Keratinocyte (primary cell): ENCODE results near the gene PCMTD2. TPM values are rescaled to one million over a fixed set of nuclear protein-coding genes. Genes with fewer than 3 reads are reported as not detected.

Experiments used
- DNase-seq: peaks from one replicate; pipeline ENCODE4 v3.0.0-alpha.2; 2011; ENCODE audit warnings: low read depth, missing footprints, low spot score
- FAIRE-seq: peaks from 2 replicates; lab custom pipeline; 2011; peaks lifted over from hg19 to GRCh38; lab: Jason Lieb, UNC
- H2AFZ ChIP-seq: 2 replicates; pipeline ENCODE4 v1.6.0; 2012; ENCODE audit warnings: low read length, control low read depth, inconsistent platforms; ENCODE audit not compliant: control insufficient read depth
- H3K27ac ChIP-seq: 2 replicates; pipeline ENCODE4 v1.5.1; 2011; ENCODE audit warnings: low read length; ENCODE audit not compliant: control insufficient read depth, insufficient read depth
- H3K27me3 ChIP-seq: 3 replicates; pipeline ENCODE4 v1.6.0; 2011; ENCODE audit warnings: low read length; ENCODE audit not compliant: control insufficient read depth, insufficient read depth; ENCODE audit errors: extremely low read depth
- H3K36me3 ChIP-seq, 2 experiments: 2 replicates in 1 of 2; 3 replicates in 1 of 2; pipeline ENCODE4 v1.5.1; 2011; ENCODE audit warnings: low read length in 2 of 2, mild to moderate bottlenecking in 1 of 2; ENCODE audit not compliant: control insufficient read depth in 2 of 2, insufficient read depth in 2 of 2; ENCODE audit errors: extremely low read depth in 1 of 2
- H3K4me1 ChIP-seq: 3 replicates; pipeline ENCODE4 v1.5.1; 2011; ENCODE audit warnings: low read length; ENCODE audit not compliant: control insufficient read depth, insufficient read depth; ENCODE audit errors: extremely low read depth
- H3K4me2 ChIP-seq: 3 replicates; pipeline ENCODE4 v1.6.0; 2011; ENCODE audit warnings: low read depth, low read length; ENCODE audit not compliant: control insufficient read depth, insufficient read depth; ENCODE audit errors: extremely low read depth
- H3K4me3 ChIP-seq, 3 experiments: fragments of 200-600 bp in 1 of 3; sonication (generic) in 1 of 3; 2 replicates in 2 of 3; 3 replicates in 1 of 3; pipeline ENCODE4 v1.5.1; 2011 to 2016; ENCODE audit warnings: low read length in 3 of 3, mild to moderate bottlenecking in 3 of 3, control low read depth in 2 of 3, inconsistent platforms in 1 of 3, low read depth in 1 of 3, mixed read lengths in 1 of 3, mixed run types in 1 of 3, moderate library complexity in 1 of 3; ENCODE audit not compliant: control insufficient read depth in 2 of 3, insufficient read depth in 2 of 3; ENCODE audit errors: extremely low read depth in 1 of 3
- H3K79me2 ChIP-seq: 2 replicates; pipeline ENCODE4 v1.6.0; 2012; ENCODE audit warnings: low read length; ENCODE audit not compliant: control insufficient read depth, insufficient read depth
- H3K9ac ChIP-seq: 3 replicates; pipeline ENCODE4 v1.6.0; 2011; ENCODE audit warnings: low read length; ENCODE audit not compliant: control insufficient read depth, insufficient read depth; ENCODE audit errors: extremely low read depth
- H3K9me1 ChIP-seq: 3 replicates; pipeline ENCODE4 v1.6.0; 2011; ENCODE audit warnings: low read length; ENCODE audit not compliant: control insufficient read depth, insufficient read depth; ENCODE audit errors: extremely low read depth
- H3K9me3 ChIP-seq: 2 replicates; pipeline ENCODE4 v1.5.1; 2012; ENCODE audit warnings: low read depth, low read length; ENCODE audit not compliant: control insufficient read depth
- H4K20me1 ChIP-seq: 3 replicates; pipeline ENCODE4 v1.6.0; 2011; ENCODE audit warnings: low read length; ENCODE audit not compliant: control insufficient read depth, insufficient read depth; ENCODE audit errors: extremely low read depth
- CTCF ChIP-seq, 3 experiments: IDR thresholded peaks in 1 of 3; conservative IDR thresholded peaks in 1 of 3; optimal IDR thresholded peaks in 1 of 3; 2 replicates in 2 of 3; 3 replicates in 1 of 3; pipeline versions ENCODE3 to v1.5.1; 2011; ENCODE audit warnings: low read length in 3 of 3, mild to moderate bottlenecking in 3 of 3, moderate library complexity in 2 of 3, control low read depth in 1 of 3, inconsistent platforms in 1 of 3; ENCODE audit not compliant: insufficient read depth in 2 of 3; ENCODE audit errors: extremely low read depth in 1 of 3
- EZH2 ChIP-seq: IDR thresholded peaks from one replicate; pipeline ENCODE4 v1.6.1; 2012; ENCODE audit warnings: inconsistent platforms, mild to moderate bottlenecking, low read length, moderate library complexity
- dilution Hi-C: fragments of 300-500 bp; cut with MboI; formaldehyde crosslinking; loops from one replicate; pipeline ENCODE4 v1.7.0; 2020; ENCODE audit warnings: low sequenced_read_pairs; ENCODE audit not compliant: extremely low pct_ligation_motif_present
- polyA plus RNA-seq, 5 experiments: library from polyadenylated mRNA; depleted of rRNA in 3 of 5; stranded (reverse) in 3 of 5; stranded (forward) in 1 of 5; unstranded in 1 of 5; fragments of >200 nt; gene quantifications; 1 replicate in 1 of 5; 2 replicates in 3 of 5; 3 replicates in 1 of 5; pipeline versions ENCODE4 v1.2.1 to v1.2.3, GENCODE V29; 2011 to 2012; ENCODE audit warnings: missing spikeins in 2 of 5, low read depth in 1 of 5, low replicate concordance in 1 of 5

PCMTD2 gene
- polyA plus RNA-seq, 1 donor (not counting 4 experiments of a cell fraction or from before 2014, with no cell fraction given) = 25.8 TPM

GRCh38 chr20:64265201-64265600 is 9.7 kb downstream of the PCMTD2 start:
- H3K36me3 ChIP-seq = peaks cover 0 to 6% of the 10 kb centered on the region in 2 experiments
- no peaks in the 10 kb centered on the region for H3K79me2 ChIP-seq
- H3K9me3 ChIP-seq = no peaks in the 10 kb centered on the region
- H2AFZ ChIP-seq = no peak overlapping the region
- no peaks in the 10 kb centered on the region for H3K27me3 ChIP-seq
- H3K27ac ChIP-seq = no peak overlapping the region
- no peak overlapping the region for H3K4me2 ChIP-seq
- H4K20me1 ChIP-seq = no peaks in the 10 kb centered on the region
- DNase-seq = no peak
- no peak for TF ChIP-seq EZH2
- TF ChIP-seq CTCF (optimal IDR thresholded peaks at IDR 0.05 in 1 of 3, IDR thresholded peaks at IDR 0.05 in 1 of 3, conservative IDR thresholded peaks at IDR 0.05 in 1 of 3; ENCODE audit: extremely low read depth in 1 of 3, insufficient read depth in 2 of 3, low read length in 3 of 3) = no peak
- no peak overlapping the region for H3K9ac ChIP-seq
- dilution Hi-C loops = no loop called here
- H3K4me3 ChIP-seq = no peak overlapping the region
- no peaks in the 10 kb centered on the region for H3K4me1 ChIP-seq
- no peaks in the 10 kb centered on the region for H3K9me1 ChIP-seq
- FAIRE-seq = no peak

- DNase-seq = no peak
- H3K4me3 ChIP-seq = no peak overlapping the region
- no peaks in the 10 kb centered on the region for H4K20me1 ChIP-seq
- H3K9me3 ChIP-seq = no peaks in the 10 kb centered on the region
- no peak overlapping the region for H3K4me2 ChIP-seq
- TF ChIP-seq CTCF (optimal IDR thresholded peaks at IDR 0.05 in 1 of 3, IDR thresholded peaks at IDR 0.05 in 1 of 3, conservative IDR thresholded peaks at IDR 0.05 in 1 of 3; ENCODE audit: extremely low read depth in 1 of 3, insufficient read depth in 2 of 3, low read length in 3 of 3) (no peak), EZH2 (no peak)
- dilution Hi-C loops = no loop called here
- no peak overlapping the region for H3K9ac ChIP-seq
- H3K27me3 ChIP-seq = no peaks in the 10 kb centered on the region
- H3K79me2 ChIP-seq = no peaks in the 10 kb centered on the region
- no peak overlapping the region for H3K27ac ChIP-seq
- H3K36me3 ChIP-seq = peaks cover 0 to 4% of the 10 kb centered on the region in 2 experiments
- H3K4me1 ChIP-seq = no peaks in the 10 kb centered on the region
- H3K9me1 ChIP-seq = no peaks in the 10 kb centered on the region
- H2AFZ ChIP-seq = no peak overlapping the region
- no peak for FAIRE-seq
These were observed 11.4 kb downstream of the PCMTD2 start for GRCh38 chr20:64266988-64267387.
